DOHH2 (cell line): ENCODE data around the gene TOMM40.

Experiments
- EZH2phosphoT487 ChIP-seq: fragments of 200-600 bp; sonication (generic); IDR thresholded peaks from 2 replicates; pipeline ENCODE4 v1.6.1; 2017; ENCODE audit warnings: borderline replicate concordance, mild to moderate bottlenecking, antibody characterized with exemption, low read length, moderate library complexity, mixed read lengths
- TF ChIP-seq, protein P1 (sequence below): fragments of 200-600 bp; sonication (generic); IDR thresholded peaks from one replicate; pipeline ENCODE4 v1.5.1; 2014; ENCODE audit warnings: antibody characterized with exemption, mild to moderate bottlenecking, low read depth, low read length; ENCODE audit not compliant: poor library complexity, severe bottlenecking

DNA sequence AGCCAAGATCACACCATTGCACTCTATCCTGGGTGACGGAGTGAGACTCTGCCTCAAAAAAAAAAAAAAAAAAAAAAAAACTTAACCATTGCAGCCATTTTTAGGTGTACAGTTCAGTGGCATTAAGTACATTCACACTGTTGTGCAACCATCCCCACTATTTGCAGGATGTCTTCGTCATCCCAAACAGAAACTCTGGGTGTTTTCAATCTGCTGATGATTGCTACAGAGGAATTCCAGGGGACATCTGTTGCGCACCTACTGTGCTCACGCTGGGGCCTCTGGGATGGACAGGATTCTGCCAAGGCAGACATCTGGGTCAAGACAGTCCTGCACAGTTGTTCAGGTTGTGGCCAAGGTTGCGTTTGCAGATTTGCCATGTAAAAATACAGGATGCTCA lies 48.6 kb downstream of the TOMM40 start:
- no peak for TF ChIP-seq EZH2phosphoT487
- TF ChIP-seq, protein P1, sequence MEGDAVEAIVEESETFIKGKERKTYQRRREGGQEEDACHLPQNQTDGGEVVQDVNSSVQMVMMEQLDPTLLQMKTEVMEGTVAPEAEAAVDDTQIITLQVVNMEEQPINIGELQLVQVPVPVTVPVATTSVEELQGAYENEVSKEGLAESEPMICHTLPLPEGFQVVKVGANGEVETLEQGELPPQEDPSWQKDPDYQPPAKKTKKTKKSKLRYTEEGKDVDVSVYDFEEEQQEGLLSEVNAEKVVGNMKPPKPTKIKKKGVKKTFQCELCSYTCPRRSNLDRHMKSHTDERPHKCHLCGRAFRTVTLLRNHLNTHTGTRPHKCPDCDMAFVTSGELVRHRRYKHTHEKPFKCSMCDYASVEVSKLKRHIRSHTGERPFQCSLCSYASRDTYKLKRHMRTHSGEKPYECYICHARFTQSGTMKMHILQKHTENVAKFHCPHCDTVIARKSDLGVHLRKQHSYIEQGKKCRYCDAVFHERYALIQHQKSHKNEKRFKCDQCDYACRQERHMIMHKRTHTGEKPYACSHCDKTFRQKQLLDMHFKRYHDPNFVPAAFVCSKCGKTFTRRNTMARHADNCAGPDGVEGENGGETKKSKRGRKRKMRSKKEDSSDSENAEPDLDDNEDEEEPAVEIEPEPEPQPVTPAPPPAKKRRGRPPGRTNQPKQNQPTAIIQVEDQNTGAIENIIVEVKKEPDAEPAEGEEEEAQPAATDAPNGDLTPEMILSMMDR, result no peak
